GM21528 (cell line): ENCODE results near the gene MTCH1.

ENCODE experiments used
- ATAC-seq: cut with Tn5 transposase; IDR thresholded peaks from one replicate; pipeline ENCODE4 v1.9.1; 2021; ENCODE audit warnings: mild to moderate bottlenecking, moderate library complexity; ENCODE audit not compliant: unreplicated experiment, low FRiP score

Gene MTCH1, protein sequence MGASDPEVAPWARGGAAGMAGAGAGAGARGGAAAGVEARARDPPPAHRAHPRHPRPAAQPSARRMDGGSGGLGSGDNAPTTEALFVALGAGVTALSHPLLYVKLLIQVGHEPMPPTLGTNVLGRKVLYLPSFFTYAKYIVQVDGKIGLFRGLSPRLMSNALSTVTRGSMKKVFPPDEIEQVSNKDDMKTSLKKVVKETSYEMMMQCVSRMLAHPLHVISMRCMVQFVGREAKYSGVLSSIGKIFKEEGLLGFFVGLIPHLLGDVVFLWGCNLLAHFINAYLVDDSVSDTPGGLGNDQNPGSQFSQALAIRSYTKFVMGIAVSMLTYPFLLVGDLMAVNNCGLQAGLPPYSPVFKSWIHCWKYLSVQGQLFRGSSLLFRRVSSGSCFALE

DNA sequence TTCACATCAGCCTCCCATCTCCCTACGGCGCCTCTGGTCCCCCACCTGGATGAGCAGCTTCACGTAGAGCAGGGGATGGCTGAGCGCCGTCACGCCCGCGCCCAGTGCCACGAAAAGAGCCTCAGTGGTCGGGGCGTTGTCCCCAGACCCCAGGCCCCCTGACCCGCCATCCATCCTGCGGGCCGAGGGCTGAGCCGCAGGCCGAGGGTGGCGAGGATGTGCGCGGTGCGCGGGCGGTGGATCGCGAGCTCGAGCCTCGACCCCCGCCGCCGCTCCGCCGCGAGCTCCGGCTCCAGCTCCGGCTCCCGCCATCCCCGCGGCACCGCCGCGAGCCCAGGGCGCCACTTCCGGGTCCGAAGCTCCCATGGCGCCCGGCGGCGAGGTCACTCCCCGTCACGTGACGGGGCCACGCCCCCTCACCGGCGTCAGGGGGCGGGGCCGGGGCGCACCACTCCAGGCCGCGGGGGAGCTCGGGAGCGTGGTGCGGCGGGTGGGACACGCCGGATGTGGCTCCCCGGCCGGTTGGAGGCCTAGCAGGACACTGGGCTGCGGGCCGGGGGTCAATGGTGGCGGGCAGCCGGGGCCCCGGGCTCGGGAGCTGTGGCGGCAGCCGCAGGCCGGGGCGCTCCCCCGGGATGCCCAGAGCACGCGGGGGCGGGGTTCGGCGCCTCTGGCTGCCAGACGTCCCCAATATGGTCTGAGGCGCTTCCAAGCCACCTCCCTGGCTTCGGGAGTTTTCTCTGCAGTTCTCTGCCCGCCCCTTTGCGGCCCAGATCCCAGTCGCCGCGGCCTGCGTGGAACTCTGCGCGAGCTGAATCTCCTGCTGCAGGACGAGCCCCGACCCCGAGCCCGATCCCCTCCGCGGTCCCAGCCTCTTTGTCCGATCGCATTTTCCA lies at the start of gene MTCH1:
Gene MTCH1 (minus strand): TSS at position 389 of the 896 bp plus-strand sequence. CDS start 23 bp downstream, at position 366.
- ATAC-seq: peak; percentile 82

DNA sequence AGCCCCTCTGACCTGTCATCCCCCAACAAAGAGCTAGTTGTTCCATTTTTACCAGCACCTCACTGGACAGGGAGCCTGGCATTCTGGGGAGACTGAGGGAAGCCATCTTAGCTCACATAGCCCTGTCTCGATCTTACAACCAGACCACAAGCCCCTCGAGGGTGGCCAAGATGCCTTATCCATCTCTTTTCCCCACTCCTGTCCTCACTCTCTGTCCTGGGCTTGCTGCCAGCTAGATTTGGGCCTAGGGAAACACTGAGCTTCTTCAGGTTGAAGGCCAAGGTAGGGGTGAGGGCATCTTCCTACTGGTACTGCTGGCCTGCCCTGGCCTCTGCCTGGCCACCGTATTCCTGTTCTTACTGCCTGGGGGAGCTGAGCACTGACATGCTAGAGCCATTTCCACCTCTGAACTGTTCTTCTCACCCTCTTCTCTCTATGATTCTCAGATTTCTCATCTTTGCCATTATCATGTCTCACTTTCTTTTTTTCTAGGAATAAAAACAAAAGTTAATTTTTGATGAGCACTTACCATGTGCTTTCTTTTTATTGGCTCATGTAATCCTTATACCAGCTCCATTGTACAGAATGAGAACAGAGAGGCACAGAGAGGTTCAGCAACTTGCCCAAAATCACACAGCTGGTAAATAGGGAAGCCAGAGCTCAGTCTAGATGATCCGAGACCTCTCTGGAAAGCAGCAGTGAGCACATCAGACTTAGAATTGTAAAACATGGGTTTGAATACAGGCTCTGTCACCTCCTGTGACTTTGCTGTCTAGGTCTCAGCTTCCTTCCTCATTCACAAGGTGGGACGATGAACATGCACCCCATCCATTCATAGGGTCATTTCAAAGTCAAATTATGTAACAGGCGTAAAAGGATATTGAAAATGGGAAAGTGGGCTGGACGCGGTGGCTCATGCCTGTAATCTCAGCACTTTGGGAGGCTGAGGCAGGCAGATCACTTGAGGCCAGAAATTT lies 48.1 kb upstream of the MTCH1 start:
- no peak for ATAC-seq

DNA sequence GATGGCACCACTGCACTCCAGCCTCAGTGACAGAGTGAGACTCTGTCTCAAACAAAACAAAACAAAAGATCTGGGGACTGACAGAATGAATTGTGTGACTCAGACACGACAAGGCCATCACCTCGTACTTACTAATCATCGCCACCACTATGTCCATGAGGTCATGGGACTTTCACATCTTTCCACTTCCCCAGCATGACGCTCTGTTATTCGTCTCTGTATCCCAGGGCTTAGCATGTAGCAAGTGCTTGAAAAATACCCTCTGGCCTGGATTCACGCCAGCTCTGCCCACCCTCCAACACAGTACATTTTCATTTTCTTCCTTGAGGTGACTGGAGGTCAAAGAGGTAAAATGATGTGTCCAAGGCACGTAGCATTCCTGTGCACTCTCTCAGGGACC lies 47.3 kb upstream of the MTCH1 start:
- ATAC-seq: no peak

DNA sequence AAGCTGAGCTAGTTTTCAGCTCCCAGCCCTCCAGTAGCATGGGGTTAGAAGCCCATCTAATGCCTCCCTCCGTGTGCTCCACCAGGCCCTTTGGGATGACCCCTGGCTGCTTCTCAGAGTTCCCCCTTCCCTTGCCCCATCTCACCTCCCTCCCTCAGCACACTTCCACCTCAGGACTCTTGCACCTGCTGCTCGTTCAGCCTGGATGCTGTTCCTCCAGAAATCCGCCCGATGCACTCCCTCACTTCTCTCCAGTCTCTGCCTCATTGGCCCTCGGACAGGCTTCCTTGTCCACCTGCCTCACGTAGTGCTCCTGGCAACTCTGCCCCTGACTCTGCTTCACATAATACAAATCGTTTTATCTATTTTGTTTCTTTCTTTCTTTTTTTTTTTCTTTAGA lies 46.2 kb upstream of the MTCH1 start:
- no peak for ATAC-seq

DNA sequence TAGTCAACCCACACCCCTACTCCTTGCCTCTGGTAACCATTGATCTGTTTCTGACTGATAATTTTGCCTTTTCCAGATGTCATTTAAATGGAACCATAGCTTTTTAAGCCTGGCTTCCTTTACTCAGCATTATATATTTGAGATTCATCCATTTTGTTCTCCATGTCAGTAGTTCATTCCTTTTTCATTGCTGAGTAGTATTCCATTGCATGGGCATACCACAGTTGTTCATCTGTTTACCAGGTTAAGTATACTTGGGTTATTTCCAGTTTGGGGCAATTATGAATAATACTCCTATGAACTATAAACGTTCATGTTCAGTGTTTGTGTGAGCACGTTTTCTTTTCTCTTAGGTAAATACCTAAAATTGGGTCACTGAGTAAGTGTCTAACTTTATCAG lies 44.6 kb upstream of the MTCH1 start:
- no peak for ATAC-seq

DNA sequence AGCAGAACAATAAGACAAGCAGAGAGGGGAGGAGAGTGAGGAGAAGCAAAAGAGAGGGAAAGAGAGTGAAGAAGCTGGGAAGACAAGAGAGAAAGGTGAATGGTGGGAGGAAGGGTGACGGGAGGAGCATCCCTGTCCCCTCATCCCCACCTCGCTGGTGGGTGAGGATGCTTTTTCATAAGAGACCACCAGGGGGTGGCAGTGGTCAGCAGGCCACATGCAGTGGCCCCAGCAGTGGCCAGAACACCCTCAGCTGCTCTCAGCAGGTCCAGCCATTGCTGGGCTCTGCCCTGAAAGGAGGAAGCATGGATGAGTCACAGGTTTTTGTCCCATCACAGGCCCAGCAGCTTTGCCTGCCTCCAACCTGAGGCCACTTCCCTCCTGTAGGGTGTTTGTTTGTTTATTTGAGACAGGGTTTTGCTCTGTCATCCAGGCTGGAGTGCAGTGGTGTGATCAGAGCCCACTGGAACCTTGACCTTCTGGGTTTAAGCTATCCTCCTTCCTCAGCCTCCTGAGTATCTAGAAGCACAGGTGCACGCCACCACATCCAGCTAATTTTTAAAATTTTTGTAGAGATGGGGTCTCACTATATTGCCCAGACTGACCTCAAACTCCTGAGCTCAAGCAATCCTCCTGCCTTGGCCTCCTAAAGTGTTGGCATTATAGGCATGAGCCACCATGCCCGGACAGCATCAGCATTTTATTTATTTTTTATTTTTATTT lies 43.4 kb upstream of the MTCH1 start:
- ATAC-seq: no peak

DNA sequence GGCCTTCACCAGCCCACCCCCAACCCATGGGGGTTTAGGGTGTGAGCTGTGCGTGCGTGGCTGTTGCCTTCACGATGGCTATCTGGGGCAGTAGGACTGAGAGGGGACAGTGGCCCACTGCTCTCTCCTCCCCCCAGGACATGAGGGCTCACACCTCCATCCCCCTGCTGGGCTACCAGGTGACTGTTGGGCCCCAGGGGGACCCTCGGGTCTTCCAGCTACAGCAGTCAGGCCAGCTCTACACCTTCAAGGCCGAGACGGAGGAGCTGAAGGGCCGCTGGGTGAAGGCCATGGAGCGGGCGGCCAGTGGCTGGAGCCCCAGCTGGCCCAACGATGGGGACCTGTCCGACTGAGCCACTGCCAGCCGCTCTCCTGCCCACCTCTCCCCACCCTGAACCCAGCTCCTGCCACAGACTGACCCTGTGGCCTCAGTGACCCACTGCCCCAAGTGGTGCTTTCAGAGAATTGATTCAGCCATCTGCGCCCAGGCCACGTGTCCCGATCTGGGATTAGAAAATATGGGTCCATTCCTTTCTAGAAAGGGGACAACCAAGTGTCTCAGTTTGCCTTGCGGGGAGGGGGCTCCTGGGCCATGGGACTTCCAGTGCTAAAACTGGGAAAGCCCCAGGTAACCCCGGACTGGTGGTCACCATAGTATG lies 41.9 kb upstream of the MTCH1 start:
- ATAC-seq: no peak

DNA sequence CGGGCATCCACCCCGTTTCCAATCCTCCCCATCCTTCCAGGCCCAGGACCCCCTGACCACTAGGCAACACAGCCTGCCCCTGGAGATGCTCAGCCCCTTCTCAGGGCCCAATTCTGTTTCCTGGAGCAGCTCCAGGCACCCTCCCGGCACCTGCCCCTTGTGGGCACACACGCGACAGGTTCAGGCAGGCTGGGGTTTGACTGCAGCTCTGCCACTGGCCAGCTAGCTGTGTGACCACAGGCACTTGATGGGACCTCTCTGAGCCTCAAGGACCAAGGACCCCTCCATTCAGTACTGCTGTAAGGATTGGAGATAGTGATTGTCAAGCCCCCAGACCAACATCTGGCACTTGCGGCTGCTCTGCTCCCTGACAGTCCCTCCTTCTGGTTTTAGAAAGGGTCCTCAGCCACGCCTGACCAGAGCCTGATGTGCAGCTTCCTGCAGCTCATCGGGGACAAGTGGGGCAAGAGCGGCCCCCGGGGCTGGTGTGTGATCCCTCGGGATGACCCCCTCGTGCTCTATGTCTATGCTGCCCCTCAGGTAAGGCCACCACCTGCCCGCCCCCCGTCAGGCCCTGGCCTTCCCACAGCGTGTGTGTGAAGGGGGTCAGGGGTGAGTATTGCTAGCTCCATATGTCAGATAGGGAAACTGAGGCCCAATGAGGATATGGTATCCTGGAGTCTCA lies 41.2 kb upstream of the MTCH1 start:
- no peak for ATAC-seq

DNA sequence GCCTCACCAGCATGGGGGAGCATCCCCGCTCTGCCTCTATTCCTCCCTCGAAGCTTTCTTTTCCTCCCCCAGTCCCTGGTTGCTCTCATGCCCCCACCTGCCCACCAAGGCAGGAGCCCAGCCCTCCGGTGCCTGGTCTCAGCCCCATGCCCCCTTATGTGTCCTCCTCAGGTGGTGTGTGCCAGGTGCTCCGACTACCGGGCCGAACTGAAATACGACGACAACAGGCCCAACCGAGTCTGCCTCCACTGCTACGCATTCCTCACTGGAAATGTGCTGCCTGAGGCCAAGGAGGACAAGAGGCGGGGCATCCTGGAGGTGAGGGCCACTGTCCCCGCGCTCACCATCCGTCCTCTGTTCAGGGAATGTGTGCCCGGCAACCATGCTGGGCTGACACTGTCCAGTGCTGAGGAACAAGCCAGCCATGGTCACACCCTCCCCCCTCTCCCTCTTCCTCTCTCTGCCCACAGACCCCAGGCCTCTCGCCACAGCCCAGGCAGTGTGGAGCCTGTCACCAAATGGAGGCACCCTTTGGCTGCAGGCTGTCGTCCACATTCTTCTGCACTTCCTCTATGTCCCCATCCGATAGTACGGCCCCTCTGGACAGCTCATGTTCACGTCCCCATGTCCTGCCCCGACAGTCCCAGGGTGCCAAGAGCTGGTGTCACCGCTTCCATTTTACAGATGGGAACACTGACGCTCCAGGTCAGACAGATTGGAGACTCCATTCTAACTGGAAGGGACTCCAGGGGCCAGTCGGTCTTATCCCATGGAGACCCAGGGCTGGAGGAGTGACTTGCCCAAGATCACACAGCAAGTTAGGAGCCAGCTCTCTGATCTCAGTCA lies 39.8 kb upstream of the MTCH1 start:
- no peak for ATAC-seq

DNA sequence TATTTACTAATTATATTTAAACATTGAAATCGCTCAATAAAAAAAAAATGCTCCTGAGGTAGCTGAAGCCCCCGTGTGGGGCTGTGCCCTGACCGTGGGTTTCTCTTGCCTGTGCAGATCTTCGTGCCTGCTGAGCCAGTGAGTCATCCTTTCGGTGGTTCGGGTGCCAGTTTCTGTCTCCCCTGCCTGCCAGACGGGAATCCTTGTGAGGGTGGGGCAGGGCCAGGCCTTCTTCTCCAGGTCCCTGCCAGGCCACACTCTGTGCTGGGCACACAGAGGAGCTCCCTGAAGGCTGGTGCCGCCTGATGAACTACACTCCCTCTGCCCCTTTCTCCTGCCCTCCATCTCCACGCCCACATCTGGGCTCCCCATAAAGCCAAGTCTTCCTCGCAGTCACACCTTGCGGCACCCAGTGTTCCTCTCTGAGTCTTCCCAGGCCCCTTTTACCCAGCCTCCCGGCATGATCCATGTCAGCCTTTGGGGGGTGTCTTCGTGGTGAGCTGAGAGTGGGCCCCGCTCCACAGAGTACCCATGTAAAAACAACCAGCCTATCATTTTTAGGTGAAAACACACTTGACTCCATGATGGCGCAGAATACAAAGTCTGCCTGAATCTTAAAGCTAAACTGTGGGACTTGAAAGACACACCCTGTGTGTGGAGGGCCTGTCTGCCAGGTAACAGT lies 38.8 kb upstream of the MTCH1 start:
- no peak for ATAC-seq

DNA sequence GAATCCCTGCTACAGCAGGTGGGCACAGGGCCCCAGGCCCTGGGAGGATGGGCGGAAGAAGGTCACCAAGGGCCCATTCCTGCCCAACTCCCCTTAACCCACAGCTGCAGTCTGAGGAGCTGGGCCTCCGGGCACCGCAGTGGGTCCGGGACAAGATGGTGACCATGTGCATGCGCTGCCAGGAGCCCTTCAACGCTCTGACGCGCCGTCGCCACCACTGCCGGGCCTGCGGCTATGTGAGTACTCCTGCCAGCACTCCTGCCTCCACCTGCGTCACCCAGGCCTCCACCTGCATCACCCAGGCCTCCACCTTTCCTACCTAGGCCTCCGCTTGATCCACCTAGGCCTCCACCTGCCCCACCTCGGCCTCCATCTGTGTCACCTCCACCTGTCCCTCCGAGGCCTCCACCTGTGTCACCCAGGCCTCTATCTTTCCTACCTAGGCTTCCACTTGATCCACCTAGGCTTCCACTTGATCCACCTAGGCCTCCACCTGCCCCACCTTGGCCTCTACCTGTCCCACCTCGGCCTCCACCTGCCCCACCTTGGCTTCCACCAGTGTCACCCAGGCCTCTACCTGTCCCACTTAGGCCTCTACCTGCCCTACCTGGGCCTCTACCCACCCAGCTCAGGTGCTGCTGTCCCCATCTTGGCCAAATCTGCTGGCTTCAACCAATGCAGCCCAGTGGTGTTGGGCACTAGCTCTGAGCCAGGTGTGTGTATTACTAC lies 36.3 kb upstream of the MTCH1 start:
- ATAC-seq: no peak

DNA sequence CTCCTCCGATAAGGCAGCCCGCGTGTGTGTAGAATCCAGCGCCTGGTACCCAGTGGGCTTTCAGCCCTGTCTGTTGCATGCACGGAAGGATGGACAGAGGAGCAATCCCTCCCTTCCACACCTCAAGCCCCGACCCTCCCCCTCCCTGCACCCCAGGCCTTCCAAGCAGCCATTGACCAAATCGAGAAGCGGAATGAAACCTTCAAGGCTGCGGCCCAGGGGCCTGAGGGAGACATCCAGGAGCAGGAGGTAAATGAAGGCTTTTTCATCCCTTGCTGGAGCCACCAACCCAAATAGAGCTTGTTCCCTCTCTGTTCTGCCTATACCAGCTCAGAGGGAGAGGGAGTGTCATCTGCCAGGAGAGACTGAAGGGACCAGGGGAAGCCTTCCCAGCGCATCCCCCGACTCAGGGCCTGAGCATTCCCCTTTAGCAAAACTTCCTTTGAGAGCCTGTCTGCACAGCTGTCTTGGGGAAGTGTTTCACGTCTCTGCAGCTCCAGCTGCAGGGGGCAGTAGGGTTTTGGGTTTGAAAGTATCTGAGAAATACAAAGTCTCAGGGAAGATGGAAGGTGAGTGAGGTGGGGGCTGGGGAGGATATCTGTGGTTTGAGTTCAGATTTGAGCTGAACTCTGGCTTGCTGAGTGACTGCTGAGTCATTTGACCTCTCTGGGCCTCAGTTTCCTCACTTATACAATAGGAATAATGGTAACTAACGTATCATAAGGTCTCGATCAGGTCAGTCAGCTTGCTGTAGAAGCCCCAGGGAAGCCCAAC lies 35.5 kb upstream of the MTCH1 start:
- ATAC-seq: no peak

DNA sequence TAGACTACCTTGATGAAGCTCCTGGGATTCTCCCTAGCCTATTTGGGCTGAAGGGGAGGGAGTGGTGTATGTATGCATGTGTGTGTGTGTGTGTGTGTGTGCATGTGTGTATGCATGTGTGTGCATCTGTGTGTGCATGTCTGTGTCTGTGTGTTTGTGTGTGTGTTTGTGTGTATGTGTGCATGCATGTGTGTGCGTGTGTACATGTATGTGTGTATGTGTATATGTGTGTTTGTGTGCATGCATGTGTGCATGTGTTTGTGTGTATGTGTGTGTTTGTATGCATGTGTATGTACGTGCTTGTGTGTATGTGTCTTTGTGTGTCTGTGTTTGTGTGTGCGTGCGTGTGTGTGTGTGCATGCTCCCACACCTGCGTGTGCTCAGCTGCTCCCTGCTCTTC lies 34.8 kb upstream of the MTCH1 start:
- ATAC-seq: no peak

DNA sequence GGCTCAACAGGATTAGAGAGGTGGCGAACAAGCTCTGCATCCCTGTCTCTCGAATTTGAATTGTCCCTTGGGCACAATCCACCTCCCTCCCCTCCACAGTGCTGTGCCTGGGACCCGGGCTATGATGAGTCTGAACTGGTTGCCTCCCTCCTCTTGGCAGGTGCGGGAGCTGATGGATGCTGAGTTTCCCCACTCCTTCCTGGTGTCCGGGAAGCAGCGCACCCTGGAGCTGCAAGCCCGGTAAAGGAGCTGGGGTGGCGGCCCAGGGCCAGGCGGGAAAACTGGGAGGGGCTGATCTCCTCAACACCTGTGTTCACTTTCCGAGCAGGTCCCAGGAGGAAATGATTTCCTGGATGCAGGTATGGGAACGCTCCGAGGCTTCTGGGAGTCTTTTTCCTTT lies 34.4 kb upstream of the MTCH1 start:
- ATAC-seq: no peak

DNA sequence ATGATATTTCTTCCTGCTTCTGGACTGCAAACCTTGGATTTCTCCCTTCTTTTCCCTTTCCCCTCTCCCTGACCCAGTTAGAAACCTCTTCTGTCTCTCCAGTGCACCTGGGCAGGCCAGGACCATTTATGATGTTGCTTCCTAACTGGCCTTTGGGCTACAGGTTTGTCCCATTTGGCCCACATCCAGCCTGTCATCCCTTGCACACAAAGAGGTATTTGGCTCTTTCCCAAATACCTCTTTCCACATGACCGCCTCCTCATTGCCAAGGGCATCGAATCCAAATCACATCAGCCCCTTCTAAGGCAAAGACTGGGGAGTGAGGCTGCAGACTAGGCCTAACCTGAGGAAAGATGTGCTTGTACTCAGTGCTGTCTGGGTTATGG lies 33.1 kb upstream of the MTCH1 start:
- ATAC-seq: no peak
